Tibial artery (tissue), 4 donors: ENCODE data around the gene DCP1B.

Experiments
- DNase-seq, 2 donors: peaks; one replicate each; pipeline ENCODE4 v3.0.0-alpha.2; 2019
- H3K27ac ChIP-seq, 2 donors: fragments of 200-600 bp; sonication (generic) in 1 of 2; 1 replicate in 1 of 2; 2 replicates in 1 of 2; pipeline ENCODE4 v1.5.1; 2018 to 2019; ENCODE audit warnings: mild to moderate bottlenecking in 1 of 2
- H3K27me3 ChIP-seq, 2 donors: fragments of 200-600 bp; sonication (generic) in 1 of 2; one replicate each; pipeline versions ENCODE4 v1.5.1 to v1.6.0; 2016 to 2019
- H3K36me3 ChIP-seq, 3 donors: fragments of 200-600 bp; sonication (generic) in 2 of 3; one replicate each; pipeline ENCODE4 v1.5.1; 2016 to 2019; ENCODE audit warnings: mild to moderate bottlenecking in 2 of 3
- H3K4me1 ChIP-seq, 4 donors: fragments of 200-600 bp; sonication (generic) in 2 of 4; 1 replicate in 3 of 4; 2 replicates in 1 of 4; pipeline ENCODE4 v1.5.1; 2016 to 2019
- H3K4me3 ChIP-seq, 2 donors: fragments of 200-600 bp; sonication (generic) in 1 of 2; 1 replicate in 1 of 2; 2 replicates in 1 of 2; pipeline ENCODE4 v1.5.1; 2018 to 2019; ENCODE audit warnings: mild to moderate bottlenecking in 2 of 2
- H3K9me3 ChIP-seq, 3 donors: fragments of 200-600 bp; sonication (generic) in 1 of 3; one replicate each; pipeline ENCODE4 v1.5.1; 2016 to 2019
- intact Hi-C: fragments of 100-400 bp; cut with DNase I; formaldehyde crosslinking; loops from one replicate; pipeline ENCODE4 v1.15.0; 2023; ENCODE audit warnings: low total_unique reads
- TF ChIP-seq, protein P1 (sequence below), 2 experiments: fragments of 200-600 bp in 1 of 2; fragments of 450-650 bp in 1 of 2; IDR thresholded peaks; one replicate each; pipeline ENCODE4 v1.5.1; 2017 to 2019; ENCODE audit warnings: antibody characterized with exemption in 2 of 2, mild to moderate bottlenecking in 1 of 2, moderate library complexity in 1 of 2

Gene DCP1B

DNA sequence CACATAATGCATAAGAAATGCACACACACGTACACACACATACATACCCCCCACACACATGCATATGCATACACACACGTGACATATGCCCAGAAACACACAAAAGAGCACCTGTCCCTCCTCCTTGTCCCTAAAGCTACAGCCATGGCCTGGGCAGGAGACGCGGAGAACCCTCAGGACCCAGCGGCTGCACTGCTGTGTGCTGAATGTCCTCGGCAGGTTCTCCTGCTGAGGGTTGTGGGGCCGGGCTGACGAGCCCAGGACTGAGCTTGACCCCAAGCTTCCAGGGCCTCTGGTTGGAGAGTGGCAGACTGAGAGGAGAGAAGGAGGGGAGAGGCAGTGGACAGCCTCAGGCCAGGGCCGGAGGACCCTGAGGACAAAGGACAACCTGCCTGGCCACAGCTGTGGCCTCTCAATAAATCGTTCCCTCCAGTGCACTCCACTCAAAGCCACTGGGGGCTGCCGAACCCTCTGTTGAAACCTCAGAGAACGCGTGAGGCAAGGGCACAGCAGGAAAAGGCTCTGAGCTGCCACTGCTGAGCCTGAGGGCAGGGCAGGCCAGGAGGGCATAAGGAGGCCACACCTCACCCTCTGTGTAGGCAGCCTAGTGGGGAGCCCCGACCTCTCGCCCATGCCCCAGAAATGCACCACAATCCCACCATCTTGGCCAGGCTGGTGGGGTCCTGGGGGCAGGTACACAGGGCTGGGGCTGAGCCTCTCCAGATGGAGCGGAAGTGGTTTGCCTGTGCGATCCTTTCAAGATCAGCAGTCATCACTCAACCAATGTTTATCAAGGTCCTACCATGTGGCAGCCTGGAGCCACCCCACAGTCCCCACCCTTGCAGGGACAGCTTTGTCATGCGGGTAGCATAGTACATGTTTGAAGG lies 88.9 kb downstream of the DCP1B start:
- no peaks in the 10 kb centered on the region for H3K27me3 ChIP-seq
- H3K27ac ChIP-seq = no peak overlapping the region
- H3K4me3 ChIP-seq = no peak overlapping the region
- peaks cover 0 to 15% (median 5%) of the 10 kb centered on the region in 4 donors for H3K4me1 ChIP-seq
- TF ChIP-seq, protein P1, sequence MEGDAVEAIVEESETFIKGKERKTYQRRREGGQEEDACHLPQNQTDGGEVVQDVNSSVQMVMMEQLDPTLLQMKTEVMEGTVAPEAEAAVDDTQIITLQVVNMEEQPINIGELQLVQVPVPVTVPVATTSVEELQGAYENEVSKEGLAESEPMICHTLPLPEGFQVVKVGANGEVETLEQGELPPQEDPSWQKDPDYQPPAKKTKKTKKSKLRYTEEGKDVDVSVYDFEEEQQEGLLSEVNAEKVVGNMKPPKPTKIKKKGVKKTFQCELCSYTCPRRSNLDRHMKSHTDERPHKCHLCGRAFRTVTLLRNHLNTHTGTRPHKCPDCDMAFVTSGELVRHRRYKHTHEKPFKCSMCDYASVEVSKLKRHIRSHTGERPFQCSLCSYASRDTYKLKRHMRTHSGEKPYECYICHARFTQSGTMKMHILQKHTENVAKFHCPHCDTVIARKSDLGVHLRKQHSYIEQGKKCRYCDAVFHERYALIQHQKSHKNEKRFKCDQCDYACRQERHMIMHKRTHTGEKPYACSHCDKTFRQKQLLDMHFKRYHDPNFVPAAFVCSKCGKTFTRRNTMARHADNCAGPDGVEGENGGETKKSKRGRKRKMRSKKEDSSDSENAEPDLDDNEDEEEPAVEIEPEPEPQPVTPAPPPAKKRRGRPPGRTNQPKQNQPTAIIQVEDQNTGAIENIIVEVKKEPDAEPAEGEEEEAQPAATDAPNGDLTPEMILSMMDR (IDR thresholded peaks at IDR 0.05) = no peak
- intact Hi-C loops = loop anchor here (10.0 kb wide), 1 partner anchor 101 kb away; no protein-coding TSS in a partner anchor
- peak in 1 of 2 donors; percentile 54 for DNase-seq
- no peaks in the 10 kb centered on the region for H3K9me3 ChIP-seq
- no peaks in the 10 kb centered on the region for H3K36me3 ChIP-seq

DNA sequence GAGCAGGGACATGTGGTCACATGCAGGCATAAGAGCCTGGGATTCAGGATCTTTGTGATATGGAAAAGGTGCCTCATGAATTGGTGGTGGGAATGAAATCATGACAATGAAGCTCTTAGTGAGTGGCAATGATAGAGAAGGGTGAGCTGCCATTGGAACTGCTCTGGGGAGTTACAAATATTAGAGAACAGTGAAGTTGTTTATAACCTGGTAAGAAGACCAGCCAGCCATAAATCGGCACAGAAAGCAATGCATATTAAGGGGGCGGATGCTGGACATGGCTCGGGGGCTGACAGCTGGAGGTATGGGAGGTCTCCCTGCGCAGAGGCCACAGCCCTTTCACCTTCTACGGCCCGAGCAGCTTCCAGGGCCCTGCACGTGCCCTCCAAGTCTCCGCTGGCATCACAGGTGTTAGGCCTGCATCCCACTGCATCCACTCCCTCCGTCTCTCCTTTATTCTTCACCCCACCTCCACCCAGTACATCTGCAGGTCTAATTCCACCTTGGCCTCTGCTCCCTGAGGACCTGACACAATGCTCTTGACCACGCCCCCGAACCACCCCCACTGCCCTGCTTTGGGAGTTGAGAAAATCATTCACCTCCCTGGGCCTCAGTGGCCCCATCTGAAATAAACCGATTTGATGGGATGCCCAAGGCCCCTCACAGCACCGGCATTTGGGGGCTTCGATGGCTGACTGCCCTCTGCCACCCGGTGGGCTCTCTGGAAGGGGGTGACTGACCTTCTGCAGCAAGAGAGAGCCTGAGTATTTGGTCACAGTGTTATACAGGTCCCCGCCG lies 89.9 kb downstream of the DCP1B start:
- intact Hi-C loops = loop anchor here (10.0 kb wide), 1 partner anchor 100 kb away; no protein-coding TSS in a partner anchor
- Histone ChIP-seq H3K4me3 (no peak overlapping the region), H3K4me1 (peaks cover 0 to 15% (median 5%) of the 10 kb centered on the region in 4 donors), H3K9me3 (no peaks in the 10 kb centered on the region), H3K27me3 (no peaks in the 10 kb centered on the region), H3K27ac (no peak overlapping the region), H3K36me3 (no peaks in the 10 kb centered on the region)
- DNase-seq = peak in 1 of 2 donors; percentile 49
- TF ChIP-seq, protein P1 (IDR thresholded peaks at IDR 0.05) = no peak

DNA sequence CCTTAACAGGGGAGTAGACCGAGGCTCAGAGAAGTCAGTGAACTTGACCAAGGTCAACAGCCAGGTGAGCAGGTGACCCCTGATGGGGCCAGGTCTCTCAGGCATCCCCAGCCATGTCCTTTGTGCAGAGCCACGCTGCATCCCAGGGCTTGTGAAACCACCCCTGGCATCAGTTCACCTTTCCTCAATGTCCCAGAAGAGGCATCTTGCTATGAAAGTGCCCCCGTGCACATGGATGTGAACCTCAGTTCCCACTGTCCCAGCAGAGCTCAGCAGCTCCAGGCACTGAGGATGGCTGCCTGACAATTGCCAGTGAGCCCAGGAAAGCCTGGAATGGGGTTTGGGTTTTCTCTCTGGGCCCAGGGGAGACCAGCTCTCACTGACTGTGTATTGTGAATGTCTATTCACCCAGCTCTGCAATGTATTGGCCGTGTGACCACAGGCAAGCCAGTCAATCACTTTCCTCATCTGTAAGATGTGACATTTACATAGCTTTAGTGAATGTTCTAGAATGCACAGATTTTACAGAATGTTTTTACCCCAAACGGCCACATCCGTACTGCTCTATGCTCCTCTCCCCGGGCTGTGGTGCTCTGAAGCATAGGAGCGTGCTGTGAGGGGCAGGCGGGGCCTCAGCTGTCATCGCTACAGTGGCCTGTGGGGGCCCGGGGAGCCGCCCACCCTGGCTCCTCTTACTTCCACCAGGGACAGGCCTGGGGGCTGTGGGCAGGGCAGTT lies 90.7 kb downstream of the DCP1B start:
- Histone ChIP-seq H3K27me3 (no peaks in the 10 kb centered on the region), H3K9me3 (no peaks in the 10 kb centered on the region), H3K4me3 (no peak overlapping the region), H3K27ac (no peak overlapping the region), H3K4me1 (peaks cover 0 to 15% (median 5%) of the 10 kb centered on the region in 4 donors), H3K36me3 (no peaks in the 10 kb centered on the region)
- intact Hi-C loops = loop anchor here (10.0 kb wide), 1 partner anchor 99 kb away; no protein-coding TSS in a partner anchor
- TF ChIP-seq, protein P1 (IDR thresholded peaks at IDR 0.05) = no peak
- DNase-seq = peak in 1 of 2 donors; percentile 35

DNA sequence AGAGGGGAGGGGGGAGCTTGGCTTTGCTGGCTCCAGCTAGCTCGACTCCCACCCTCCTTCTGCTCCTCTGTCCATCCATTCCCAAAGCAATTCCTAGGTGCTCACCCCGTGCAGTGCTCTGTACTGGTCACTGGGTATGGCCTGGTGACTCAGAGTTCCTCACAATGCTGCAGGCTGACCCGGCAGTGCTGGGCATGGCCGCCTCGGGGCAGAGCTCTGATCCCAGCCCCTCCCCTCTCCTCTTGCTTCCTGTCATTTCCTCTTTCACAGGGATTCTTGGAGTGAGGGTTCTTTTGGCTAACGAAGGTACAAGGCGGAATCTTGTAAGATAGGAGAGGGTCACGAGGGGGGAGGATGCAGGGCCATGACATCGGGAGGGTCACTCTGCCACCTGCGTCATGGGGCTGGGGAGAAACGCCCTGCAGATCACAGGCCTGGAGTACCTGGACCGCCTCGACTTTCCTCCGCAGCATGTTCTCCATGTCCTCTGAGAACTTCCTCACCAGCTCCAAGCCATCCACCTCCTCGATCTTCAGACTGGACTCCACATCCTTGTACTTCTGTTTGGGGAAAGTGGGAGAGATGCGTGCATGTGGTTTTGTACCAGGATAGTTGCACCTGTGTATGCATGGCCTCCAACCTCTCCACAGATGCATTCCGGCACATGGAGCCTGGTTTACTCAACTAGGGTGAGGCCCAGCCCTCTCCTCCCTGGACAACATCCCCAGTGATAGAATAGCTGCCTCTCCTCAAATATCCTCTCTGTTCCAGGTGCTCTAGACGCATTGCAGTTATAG lies 91.5 kb downstream of the DCP1B start:
- Histone ChIP-seq H3K4me1 (peaks cover 0 to 20% (median 10%) of the 10 kb centered on the region in 4 donors), H3K27me3 (no peaks in the 10 kb centered on the region), H3K27ac (no peak overlapping the region), H3K36me3 (no peaks in the 10 kb centered on the region), H3K4me3 (no peak overlapping the region), H3K9me3 (no peaks in the 10 kb centered on the region)
- intact Hi-C loops = loop anchor here (10.0 kb wide), 1 partner anchor 98 kb away; no protein-coding TSS in a partner anchor
- TF ChIP-seq, protein P1 (IDR thresholded peaks at IDR 0.05) = no peak
- no peak for DNase-seq
